KG1 (cell line): ENCODE data around the gene CCL4.
A peak's percentile ranks its signal among the peaks of the same experiment; 100 is the strongest.
"Not testable (repeated sequence)": the region's sequence is repeated elsewhere in the genome, so short reads cannot be mapped to it uniquely, and the experiment has no call there.

Experiments used
- DNase-seq: peaks from one replicate; lab custom pipeline; 2025; lab: John Stamatoyannopoulos, UW

The CCL4 gene

DNA sequence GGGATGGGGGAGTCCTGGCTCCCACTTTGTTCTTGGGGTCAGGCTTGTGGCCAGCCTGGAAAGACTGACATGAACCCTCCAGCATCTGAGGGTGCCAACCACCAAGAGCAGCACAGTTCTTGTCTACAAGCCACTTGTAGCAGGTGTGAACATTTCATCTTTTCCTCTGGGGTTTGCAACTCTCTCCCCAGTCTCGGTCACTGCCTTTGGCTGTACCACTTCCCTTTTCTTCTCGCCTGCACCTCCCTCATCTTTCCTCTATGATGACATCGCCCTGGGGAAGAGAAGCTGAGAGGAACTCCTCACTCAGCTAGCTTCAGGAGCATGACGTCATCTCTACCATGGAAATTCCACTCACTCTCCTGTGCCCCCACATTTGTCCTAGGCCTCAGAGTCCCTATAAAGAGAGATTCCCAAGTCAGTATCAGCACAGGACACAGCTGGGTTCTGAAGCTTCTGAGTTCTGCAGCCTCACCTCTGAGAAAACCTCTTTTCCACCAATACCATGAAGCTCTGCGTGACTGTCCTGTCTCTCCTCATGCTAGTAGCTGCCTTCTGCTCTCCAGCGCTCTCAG is at the start of gene CCL4:
Gene CCL4, plus strand, starts transcription at position 427 of the 575 bp plus-strand sequence. Its CDS starts 79 bp downstream, at position 506.
- DNase-seq: not testable (repeated sequence)

DNA sequence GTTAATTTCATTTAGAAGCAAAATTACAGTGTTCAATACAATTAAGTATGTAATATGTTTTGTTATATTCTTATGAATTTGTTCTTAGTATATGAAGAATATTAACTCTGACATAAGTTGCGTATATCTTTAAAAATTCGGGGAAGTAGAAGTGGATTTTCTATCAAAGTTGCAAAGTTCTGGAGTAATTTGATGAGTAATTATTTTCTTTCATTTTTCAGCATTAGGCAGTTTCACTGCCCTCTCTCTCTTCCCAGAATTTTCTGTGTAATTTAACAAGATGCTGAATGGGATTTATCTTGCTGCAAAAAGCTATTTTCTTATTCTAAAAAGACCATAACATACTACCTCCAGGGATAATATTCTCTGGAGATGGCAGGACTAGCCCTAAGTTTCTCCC is 48.5 kb upstream of the CCL4 start:
- DNase-seq: no peak

DNA sequence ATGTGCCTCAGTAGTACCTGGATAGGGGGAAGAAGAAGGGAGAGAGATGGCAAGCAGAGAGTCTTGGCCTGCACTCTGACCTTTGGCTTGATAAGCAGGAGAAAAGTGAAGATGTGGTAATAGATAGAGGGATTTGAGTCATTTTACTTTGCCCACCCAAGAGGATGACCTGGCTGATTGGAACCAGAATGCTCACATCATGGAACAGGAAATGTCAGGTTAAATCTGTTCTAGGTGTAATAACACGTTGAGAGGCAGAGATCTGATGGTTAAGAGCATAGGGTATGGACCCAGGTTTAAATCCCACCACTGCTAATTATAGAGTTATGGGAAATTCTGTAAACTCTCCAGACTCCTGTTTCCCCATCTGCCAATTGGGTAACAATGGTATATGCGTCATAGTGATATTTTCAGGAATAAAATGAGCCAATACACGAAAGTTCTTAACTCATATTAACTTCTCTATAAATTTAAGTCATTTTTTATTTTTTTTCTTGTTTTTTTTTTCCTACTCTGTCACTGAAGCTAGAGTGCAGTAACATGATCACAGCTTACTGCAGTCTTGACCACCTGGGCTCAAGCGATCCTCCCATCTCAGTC is 47.6 kb upstream of the CCL4 start:
- no peak for DNase-seq

DNA sequence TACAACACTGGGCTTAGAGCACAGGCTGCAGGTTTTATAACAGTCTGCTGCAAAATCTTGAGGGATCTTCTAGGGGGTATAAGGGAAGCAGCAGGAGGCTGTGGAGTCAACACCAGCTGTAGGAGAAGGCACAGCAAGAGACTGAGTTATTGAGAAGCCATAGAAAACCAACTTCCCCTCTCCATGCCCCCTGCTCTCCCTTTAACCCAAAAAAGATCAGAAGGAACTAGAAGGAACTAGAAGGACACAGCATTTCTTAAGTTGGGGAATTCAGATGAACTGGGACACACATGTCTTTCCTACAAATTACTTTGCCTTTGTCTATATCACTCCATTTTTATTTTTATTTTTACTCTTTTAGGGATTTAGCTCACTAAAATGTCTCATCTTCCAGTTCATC is 45.7 kb upstream of the CCL4 start:
- DNase-seq: no peak

DNA sequence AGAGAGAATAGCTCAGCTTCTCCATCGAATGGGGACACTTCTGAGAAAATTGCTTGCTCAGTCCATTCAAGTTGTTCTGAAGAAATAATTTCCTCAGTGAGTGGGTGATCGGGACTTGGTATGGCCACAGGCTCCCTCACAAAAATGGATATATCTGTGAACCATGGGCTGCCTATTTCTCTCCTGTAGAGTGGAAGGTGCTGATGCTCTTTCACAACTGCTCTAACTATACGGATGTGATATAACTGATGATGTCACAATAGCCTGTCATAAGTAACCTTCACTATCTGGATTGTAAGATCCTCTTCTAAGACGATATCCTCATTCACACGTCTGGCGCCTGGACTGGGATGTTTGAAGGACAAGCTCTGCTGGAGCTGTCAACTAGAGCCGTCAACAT is 44.2 kb upstream of the CCL4 start:
- DNase-seq: no peak

DNA sequence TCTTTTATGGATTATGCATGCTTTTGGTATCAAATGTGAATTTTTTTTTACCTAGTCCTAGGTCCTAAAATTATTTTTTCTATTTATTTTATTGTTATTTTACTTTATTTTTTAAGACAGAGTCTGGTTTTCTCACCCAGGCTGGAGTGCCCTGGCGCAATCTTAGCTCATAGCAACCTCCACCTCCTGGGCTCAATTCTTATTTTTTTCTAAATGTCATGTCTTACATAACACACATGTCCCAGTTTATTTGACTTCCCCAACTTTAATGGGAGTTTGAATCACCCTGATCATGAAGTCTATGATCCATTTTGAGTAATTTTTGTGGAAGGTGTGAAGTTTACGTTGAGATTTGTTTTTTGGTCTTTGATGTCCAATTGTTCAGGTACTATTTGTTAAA is 42.8 kb upstream of the CCL4 start:
- DNase-seq: no peak

DNA sequence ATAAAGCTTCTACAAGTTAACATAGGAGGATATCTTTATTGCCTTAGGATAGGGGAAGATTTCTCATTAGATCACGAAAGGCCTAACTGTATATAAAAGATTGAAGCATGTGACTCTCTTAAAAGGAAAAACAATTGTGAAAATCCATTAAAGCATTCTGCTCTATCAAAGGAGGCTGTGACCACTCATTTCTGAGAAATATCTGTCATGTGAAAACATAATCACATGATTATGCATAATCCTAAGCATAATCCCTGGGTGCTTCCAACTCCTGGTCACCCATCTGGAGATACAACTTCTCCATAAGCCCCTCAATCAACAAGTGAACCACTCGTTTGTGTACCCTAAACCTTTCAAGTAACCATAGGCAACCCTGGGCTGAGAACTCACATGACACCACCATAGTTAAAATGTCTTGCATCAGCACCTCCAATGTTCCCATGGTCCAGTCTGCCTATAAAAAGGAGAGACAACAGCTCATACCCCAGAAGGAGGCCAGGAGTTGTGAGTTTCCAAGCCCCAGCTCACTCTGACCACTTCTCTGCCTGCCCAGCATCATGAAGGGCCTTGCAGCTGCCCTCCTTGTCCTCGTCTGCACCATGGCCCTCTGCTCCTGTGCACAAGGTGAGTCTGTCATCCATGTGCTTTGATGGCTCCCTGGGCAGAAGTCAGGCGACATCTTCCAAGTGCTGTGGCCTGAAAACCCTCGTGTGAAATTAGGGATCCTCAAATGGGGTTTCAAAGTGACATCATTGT is 39.7 kb upstream of the CCL4 start, which contains the start of gene CCL18:
Gene CCL18, plus strand, starts transcription at position 487 of the 756 bp plus-strand sequence. Its CDS starts 71 bp downstream, at position 558.
- DNase-seq: no peak

DNA sequence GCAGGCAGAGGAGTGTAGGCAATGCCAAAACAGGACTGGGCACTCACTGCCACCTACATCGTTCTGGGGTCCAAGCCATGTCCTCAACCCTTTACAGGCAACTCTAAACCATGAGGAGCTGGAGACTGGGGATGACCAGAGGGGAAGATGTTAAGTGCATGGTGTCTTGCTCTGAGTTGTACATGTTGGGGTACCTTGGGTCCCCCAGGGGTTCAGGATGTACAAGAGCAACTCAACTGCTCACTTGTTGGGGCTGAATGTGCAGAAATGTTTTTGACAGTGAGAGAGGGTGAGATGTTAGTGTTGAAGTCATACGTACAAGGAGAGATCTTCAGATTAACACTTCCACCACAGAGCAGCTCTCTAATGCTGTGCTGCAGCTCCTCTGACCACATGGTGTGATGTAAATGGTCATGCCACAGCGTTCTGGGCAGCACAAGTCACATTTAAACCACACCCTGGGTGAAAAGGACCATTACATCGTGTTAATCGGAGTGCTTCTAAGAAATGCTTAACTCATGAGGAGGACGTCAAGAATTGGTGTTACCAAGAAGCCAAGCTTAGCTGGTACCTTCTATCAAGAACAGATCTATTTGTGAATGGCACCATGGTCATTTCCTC is 37.2 kb upstream of the CCL4 start:
- no peak for DNase-seq

DNA sequence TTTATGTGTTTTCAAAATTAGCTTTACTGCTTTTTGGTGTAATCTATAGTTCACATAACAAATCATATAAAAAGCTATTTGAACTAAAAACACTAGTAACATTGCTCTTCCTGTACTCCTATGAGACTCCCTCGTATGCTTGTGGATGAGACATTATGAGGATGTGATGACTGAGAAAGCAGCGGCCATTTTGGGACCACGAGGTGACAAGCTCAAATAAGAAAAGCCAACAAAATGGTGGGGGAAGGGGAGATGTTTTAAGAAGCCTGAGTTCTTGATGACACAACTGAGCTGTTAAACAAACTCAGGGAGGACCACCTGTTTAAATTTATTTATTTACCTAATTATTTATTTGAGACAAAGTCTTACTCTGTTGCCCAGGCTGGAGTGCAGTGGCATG is 35.1 kb upstream of the CCL4 start:
- DNase-seq: no peak

DNA sequence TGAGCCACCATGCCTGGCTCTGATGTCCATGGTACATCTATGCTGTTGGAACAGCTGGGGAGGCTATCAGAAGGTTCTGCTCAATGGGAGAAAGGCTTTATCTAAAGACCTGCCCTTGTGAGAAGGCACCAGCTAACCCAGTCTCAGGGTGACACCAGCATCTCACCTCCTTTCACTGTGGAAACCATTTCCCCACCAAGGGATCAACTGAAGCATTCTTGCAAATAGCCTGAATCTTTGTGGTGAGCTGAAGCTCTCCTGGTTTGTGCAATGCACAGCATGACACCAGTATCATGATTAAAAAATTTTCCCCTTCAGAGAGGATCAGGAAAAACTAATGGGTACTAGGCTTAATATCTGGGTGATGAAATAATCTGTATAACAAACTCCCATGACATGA is 34.5 kb upstream of the CCL4 start:
- DNase-seq: no peak

DNA sequence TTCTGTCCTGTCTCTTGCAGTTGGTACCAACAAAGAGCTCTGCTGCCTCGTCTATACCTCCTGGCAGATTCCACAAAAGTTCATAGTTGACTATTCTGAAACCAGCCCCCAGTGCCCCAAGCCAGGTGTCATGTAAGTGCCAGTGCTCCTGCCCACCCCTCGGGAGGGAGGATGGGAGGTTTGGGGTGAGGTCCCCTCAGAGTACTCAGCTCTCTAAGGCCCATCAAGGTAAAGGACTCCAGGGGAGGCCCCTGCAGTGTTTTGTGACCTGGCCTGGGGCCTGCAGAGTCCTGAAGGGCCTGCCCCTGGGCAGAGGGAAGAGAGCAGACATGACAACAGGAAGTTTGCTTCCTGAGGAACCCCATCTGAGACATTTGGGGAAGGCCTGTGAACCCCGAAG is 33.2 kb upstream of the CCL4 start:
- no peak for DNase-seq

DNA sequence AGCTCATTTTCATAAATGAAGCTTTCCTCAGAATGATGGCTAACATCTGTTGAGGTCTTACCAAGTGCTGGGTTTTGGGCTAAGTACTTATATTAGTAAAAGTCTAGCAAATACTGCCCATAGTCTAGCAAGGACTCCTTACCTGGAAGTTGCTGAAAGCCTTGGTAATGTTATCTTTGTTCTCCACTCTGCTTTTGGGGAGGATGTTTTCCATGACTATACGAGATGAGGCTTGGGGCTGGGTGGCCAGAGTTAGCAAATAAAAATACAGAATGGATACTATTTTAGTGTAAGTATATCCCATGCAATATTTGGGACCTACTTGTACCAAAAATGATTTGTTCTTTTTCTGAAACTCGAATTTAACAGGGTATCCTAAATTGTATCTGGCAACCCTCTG is 31.9 kb upstream of the CCL4 start:
- DNase-seq: no peak

DNA sequence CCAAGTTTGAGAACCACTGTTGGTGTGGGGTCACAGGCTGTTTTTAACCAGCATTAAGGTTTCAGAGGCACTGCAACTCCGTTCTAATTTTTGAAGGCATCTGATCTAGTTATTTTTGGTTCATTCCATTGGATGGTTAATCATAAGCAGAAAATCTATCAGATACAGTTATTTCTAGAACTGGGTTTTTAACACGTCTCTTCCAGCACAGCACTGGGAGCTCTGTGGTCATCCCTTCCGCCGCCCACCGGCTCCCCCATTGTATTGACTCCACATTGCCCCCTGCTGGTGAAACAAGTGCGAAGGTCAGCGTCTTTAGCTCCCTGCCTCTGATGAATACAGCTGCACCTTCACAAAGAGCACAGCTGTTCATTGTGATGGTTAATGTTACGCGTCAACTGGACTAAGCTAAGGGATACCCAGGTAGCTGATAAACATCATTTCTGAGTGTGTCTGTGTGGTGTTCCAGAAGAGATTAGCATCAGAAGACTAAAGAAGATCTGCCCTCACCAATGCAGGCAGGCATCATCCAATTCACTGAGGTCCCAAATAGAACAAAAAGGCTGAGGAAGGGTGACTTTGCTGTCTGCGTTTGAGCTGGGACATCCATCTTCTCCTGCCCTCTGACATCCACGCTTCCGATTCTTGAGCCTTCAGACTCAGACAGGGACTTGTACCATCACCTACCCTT is 31.1 kb upstream of the CCL4 start:
- peak; percentile 19 for DNase-seq

DNA sequence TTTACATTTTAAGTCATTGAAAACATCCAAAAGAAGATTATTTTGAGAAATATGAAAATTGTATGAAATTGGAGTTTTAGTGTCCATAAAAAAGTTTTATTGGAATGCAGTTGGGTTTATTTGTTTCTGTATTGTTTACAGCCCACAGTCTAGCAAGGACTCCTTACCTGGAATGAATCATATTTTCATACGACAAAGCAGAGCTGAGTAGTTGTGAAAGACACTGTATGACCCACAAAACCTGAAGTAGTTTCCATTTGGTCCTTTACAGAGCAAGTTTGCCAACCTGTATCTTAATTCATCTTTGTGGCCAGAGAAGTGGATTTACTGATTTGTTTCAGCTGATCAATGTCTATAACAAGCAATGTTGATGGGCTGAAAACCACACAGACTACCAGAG is 29.3 kb upstream of the CCL4 start:
- no peak for DNase-seq

DNA sequence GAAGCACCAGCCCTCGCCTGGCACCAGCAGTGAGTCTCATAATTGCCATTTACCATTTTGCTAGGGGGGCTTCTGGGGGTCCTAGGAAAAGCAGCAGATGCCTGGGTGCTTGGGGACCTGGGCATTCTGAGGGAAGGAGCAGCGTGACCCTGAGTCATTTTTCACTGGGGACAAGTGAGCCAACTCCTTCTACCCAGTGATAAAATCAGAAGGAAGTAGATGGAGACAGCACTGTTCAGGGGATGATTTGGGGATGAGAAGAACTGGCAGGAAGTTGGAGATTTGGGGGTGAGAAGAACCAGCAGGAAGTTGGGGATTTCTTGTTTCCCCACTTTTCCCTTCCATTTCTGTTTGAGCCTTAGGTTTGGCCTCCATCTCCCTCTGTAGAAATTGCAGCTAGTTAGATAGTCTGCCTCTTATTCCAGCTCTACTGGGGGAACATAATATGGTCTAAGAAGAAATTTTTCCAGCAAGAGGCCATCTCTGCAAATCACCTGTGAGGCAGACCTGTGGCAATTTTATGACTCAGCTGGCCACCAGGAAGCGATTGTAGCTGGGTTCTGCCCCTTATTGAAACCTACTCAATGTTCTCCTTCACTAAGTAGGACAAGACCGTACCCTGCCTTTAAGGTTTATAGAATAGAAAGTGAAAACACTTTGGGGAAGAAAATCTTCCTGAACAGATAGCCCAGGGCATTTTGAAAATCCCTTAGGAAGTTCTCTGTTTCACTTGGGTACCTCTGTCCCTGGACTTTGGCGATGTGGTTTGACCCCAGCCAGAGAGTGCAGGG is 21.8 kb upstream of the CCL4 start:
- not testable (repeated sequence) for DNase-seq

DNA sequence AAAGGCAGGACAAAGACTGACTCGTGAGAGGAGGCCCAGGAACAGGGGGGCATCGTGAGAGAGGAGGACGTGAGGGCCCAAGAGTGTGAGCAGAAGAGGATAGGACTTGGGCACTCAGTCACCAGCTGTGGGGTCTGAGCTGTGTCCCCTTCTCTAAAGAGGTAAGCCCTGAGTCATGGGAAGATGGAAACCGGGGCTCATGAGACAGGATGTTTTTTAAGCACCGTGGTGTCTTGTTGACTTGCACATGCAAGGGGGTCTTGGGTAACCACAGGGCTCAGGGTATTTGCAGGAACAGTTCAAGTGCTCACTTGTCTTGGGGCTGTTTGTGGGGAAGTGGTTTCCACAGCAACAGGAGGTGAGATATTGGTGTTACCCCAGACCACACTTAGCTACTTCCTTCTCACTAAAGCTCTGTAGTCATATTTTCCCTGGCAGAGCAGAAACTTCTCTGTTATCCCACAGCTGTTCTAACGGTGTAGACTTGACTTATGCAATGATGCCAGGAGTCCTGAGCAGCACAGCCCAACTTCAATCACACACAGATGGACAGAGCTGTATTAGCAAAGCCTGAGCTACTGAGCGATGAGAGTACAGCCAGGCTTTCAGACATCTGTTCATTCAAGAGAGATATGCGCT is 21.0 kb upstream of the CCL4 start:
- DNase-seq: peak; percentile 77

DNA sequence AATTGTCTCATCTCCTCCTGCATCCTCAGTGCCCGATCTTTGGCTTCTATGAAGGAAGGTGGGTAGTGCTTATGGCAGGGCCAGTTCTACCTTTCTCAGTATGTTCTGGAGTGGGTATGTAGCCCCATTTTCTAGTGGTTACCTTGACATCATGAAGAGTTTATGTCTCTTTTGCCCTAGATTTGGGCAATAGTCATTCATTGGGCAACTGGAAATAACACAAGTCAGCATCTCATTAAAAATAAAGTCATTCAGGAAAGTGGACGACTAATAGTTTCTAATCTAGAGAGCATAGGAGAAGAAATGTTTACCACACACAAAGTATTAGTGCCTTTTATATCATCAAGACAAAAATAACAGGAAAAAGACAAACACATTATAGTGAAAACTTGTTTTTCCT is 19.9 kb upstream of the CCL4 start:
- DNase-seq: not testable (repeated sequence)

DNA sequence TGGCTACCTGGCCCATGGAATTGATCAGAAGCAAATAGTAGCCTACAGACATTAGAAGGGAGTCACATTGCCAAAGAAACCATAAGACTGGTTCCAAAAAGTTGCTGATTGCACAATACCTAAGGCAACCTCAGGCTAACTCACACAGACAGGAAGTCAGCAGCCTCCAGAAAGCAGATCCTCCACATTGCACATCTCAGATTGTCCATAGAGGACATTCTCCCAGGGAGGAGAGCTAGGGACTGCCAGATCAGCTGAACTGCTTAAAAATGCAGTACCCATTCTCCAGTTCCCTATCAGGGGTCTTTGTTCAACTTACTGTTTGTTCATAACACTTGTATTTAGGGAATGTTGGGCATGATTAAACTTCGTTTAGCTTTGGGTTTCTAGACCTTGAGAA is 17.9 kb upstream of the CCL4 start:
- DNase-seq: peak; percentile 21

DNA sequence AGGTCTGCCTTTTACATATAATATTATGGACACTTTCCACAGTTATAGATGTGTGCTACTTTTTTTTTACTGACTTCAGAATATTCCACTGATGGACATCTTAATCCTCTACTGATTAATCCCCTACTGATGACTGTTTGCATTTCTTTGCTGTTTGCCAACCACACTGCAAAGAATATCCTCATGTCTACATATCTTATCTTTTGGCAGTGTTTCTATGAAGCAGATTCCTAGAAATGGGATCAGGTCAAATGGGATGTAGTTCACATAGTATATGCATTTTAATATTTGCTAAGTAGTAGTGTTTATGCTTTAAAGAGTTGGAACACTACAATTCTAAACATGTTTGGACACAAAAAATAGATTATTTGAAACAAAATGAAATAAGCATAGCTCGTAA is 16.8 kb upstream of the CCL4 start:
- no peak for DNase-seq

DNA sequence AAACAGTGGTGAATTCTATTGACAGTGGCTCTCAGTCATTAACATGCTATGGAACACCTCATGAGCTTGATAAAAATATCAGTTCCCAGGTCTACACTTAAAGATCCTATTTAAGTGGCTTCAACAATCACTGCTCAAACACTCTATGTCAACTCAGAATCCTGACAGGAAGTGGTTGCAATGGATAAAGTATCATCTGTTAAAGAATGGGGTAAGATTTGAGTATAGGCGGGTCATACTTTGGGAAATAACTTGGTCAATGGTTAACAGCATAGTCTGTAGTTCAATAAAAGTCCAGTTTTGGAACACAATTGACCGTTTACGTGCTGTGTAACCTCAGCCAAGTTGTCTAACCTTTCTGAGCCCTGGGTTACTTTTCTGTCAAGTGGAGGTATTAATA is 16.2 kb upstream of the CCL4 start:
- not testable (repeated sequence) for DNase-seq
